H1 (cell line): ENCODE results near the gene SLC7A11. TPM values are rescaled to one million over a fixed set of nuclear protein-coding genes. Genes with fewer than 3 reads are reported as not detected.

Experiments
- CTCF ChIA-PET: fragments of 300-600 bp; sonication (Branson Sonifier 250); formaldehyde crosslinking; loops from one replicate; lab custom pipeline; 2021; ENCODE audit not compliant: partially characterized antibody; lab: Charles Lee
- POLR2A ChIA-PET: fragments of 300-600 bp; sonication (Branson Sonifier 250); formaldehyde crosslinking; loops from one replicate; lab custom pipeline; 2021; ENCODE audit warnings: inconsistent platforms; ENCODE audit not compliant: partially characterized antibody; lab: Charles Lee
- DNase-seq, 2 experiments: peaks; one replicate each; pipeline versions ENCODE4 v3.0.0 to v3.0.0-alpha.2; 2010 to 2022; ENCODE audit warnings: low spot score in 2 of 2, low read depth in 1 of 2, mixed read lengths in 1 of 2
- FAIRE-seq: peaks from 2 replicates; lab custom pipeline; 2011; peaks lifted over from hg19 to GRCh38; lab: Jason Lieb, UNC
- H2AFZ ChIP-seq: 2 replicates; pipeline ENCODE4 v1.8.1; 2012; ENCODE audit warnings: low read length, inconsistent platforms
- H2AK5ac ChIP-seq: 2 replicates; pipeline ENCODE4 v1.6.1; 2013; ENCODE audit warnings: low read depth, low read length
- H2BK120ac ChIP-seq: replicated peaks from 2 replicates; pipeline ENCODE3; 2013; ENCODE audit warnings: low read depth, low read length, inconsistent platforms
- H2BK12ac ChIP-seq: 2 replicates; pipeline ENCODE4 v1.6.1; 2013; ENCODE audit warnings: low read depth, low read length
- H2BK15ac ChIP-seq: 2 replicates; pipeline ENCODE4 v1.6.1; 2013; ENCODE audit warnings: low read length
- H2BK20ac ChIP-seq: 2 replicates; pipeline ENCODE4 v1.6.1; 2013; ENCODE audit warnings: low read length
- H2BK5ac ChIP-seq: 2 replicates; pipeline ENCODE4 v1.6.1; 2013; ENCODE audit warnings: low read depth, low read length
- H3K14ac ChIP-seq: 2 replicates; pipeline ENCODE4 v1.6.1; 2013; ENCODE audit warnings: inconsistent platforms; ENCODE audit not compliant: insufficient read length
- H3K18ac ChIP-seq: 2 replicates; pipeline ENCODE4 v1.6.1; 2013; ENCODE audit warnings: low read length; ENCODE audit errors: extremely low read depth
- H3K23ac ChIP-seq: 2 replicates; pipeline ENCODE4 v1.6.1; 2013; ENCODE audit warnings: inconsistent platforms; ENCODE audit not compliant: insufficient read length
- H3K23me2 ChIP-seq: 2 replicates; pipeline ENCODE4 v1.6.1; 2013; ENCODE audit warnings: low read depth, low read length
- H3K27ac ChIP-seq: 2 replicates; pipeline ENCODE4 v1.6.1; 2011; ENCODE audit warnings: low read depth, low read length, inconsistent platforms
- H3K27me3 ChIP-seq, 4 experiments: replicated peaks in 1 of 4; 1 replicate in 1 of 4; 2 replicates in 3 of 4; pipeline versions ENCODE4 v1.6.1 to v1.8.1; 2011 to 2013; ENCODE audit warnings: low read length in 3 of 4, mild to moderate bottlenecking in 3 of 4, inconsistent platforms in 2 of 4, mixed read lengths in 2 of 4, moderate library complexity in 1 of 4; ENCODE audit not compliant: control insufficient read depth in 3 of 4, insufficient read depth in 3 of 4; ENCODE audit errors: extremely low read depth in 1 of 4
- H3K36me3 ChIP-seq, 4 experiments: 2 replicates each; pipeline versions ENCODE4 v1.6.1 to v1.8.1; 2011 to 2013; ENCODE audit warnings: mild to moderate bottlenecking in 4 of 4, low read length in 3 of 4, moderate library complexity in 2 of 4, control low read depth in 1 of 4, inconsistent platforms in 1 of 4; ENCODE audit not compliant: insufficient read depth in 4 of 4, control insufficient read depth in 2 of 4
- H3K4ac ChIP-seq: replicated peaks from 2 replicates; pipeline ENCODE3; 2013; ENCODE audit warnings: low read length, low read depth, mixed read lengths, inconsistent platforms; ENCODE audit not compliant: insufficient read length
- H3K4me1 ChIP-seq, 4 experiments: replicated peaks in 1 of 4; 1 replicate in 1 of 4; 2 replicates in 3 of 4; pipeline versions ENCODE4 v1.6.1 to v1.8.1; 2011 to 2013; ENCODE audit warnings: low read length in 3 of 4, inconsistent platforms in 2 of 4, mixed read lengths in 1 of 4; ENCODE audit not compliant: insufficient read depth in 4 of 4, control insufficient read depth in 3 of 4
- H3K4me2 ChIP-seq, 2 experiments: 2 replicates each; pipeline versions ENCODE4 v1.6.1 to v1.8.1; 2011 to 2013; ENCODE audit warnings: low read depth in 2 of 2, low read length in 2 of 2, control low read depth in 1 of 2, inconsistent platforms in 1 of 2, mild to moderate bottlenecking in 1 of 2; ENCODE audit not compliant: insufficient read depth in 1 of 2
- H3K4me3 ChIP-seq, 4 experiments: fragments of 200-600, 300-600 bp in 1 of 4; sonication (generic), shearing (Covaris generic), sonication (Bioruptor Twin) in 1 of 4; 2 replicates each; pipeline versions ENCODE4 v1.5.1 to v1.8.1; 2011 to 2016; ENCODE audit warnings: low read length in 4 of 4, low read depth in 3 of 4, control low read depth in 2 of 4, inconsistent platforms in 2 of 4, mild to moderate bottlenecking in 2 of 4, mixed read lengths in 1 of 4, moderate library complexity in 1 of 4; ENCODE audit not compliant: insufficient read depth in 2 of 4; ENCODE audit errors: extremely low read depth in 1 of 4
- H3K56ac ChIP-seq: replicated peaks from 2 replicates; pipeline ENCODE3; 2013; ENCODE audit warnings: low read depth, mild to moderate bottlenecking, mixed read lengths, low read length, inconsistent platforms; ENCODE audit not compliant: insufficient read length
- H3K79me1 ChIP-seq: 2 replicates; pipeline ENCODE4 v1.6.1; 2013; ENCODE audit warnings: low read depth, low read length, control low read depth
- H3K79me2 ChIP-seq, 2 experiments: 2 replicates each; pipeline versions ENCODE4 v1.6.1 to v1.8.1; 2012 to 2013; ENCODE audit warnings: low read length in 2 of 2, mild to moderate bottlenecking in 2 of 2, inconsistent platforms in 1 of 2; ENCODE audit not compliant: insufficient read depth in 2 of 2, control insufficient read depth in 1 of 2
- H3K9ac ChIP-seq, 4 experiments: replicated peaks in 1 of 4; 1 replicate in 1 of 4; 2 replicates in 3 of 4; pipeline versions ENCODE4 v1.6.1 to v1.8.1; 2011 to 2013; ENCODE audit warnings: low read depth in 3 of 4, low read length in 3 of 4, control low read depth in 2 of 4, mild to moderate bottlenecking in 2 of 4, moderate library complexity in 2 of 4, inconsistent platforms in 1 of 4; ENCODE audit errors: extremely low read depth in 1 of 4
- H3K9me3 ChIP-seq, 2 experiments: 2 replicates each; pipeline versions ENCODE4 v1.6.1 to v1.8.1; 2012 to 2013; ENCODE audit warnings: mild to moderate bottlenecking in 2 of 2, moderate library complexity in 2 of 2, control low read depth in 1 of 2, inconsistent platforms in 1 of 2, low read depth in 1 of 2, low read length in 1 of 2, mixed read lengths in 1 of 2; ENCODE audit not compliant: insufficient read depth in 2 of 2
- H4K20me1 ChIP-seq, 2 experiments: replicated peaks in 1 of 2; 2 replicates each; pipeline versions ENCODE3 to v1.8.1; 2011 to 2013; ENCODE audit warnings: inconsistent platforms in 2 of 2, low read length in 2 of 2, mild to moderate bottlenecking in 1 of 2; ENCODE audit not compliant: insufficient read depth in 2 of 2, control insufficient read depth in 1 of 2
- H4K5ac ChIP-seq: 2 replicates; pipeline ENCODE4 v1.6.1; 2013; ENCODE audit warnings: low read length, low read depth, mixed read lengths, inconsistent platforms; ENCODE audit not compliant: insufficient read length
- H4K8ac ChIP-seq: 2 replicates; pipeline ENCODE4 v1.8.0; 2013; ENCODE audit warnings: mild to moderate bottlenecking, moderate library complexity, low read length, inconsistent platforms; ENCODE audit not compliant: insufficient read depth; ENCODE audit errors: extremely low read depth
- H4K91ac ChIP-seq: replicated peaks from 2 replicates; pipeline ENCODE3; 2013; ENCODE audit warnings: low read length, mixed read lengths, inconsistent platforms; ENCODE audit not compliant: insufficient read length
- BCL11A ChIP-seq, 2 experiments: IDR thresholded peaks; one replicate each; pipeline ENCODE4 v1.6.1; 2011; ENCODE audit warnings: low read depth in 2 of 2, low read length in 2 of 2, mild to moderate bottlenecking in 2 of 2
- CREB1 ChIP-seq: IDR thresholded peaks from 2 replicates; pipeline ENCODE4 v1.6.1; 2012; ENCODE audit warnings: inconsistent platforms
- KDM1A ChIP-seq: fragments of 200-600, 300-600 bp; sonication (generic); IDR thresholded peaks from 2 replicates; pipeline ENCODE4 v1.7.1; 2016; ENCODE audit warnings: mild to moderate bottlenecking, low read length, borderline replicate concordance
- KDM5A ChIP-seq: fragments of 200-600 bp; IDR thresholded peaks from 2 replicates; pipeline ENCODE4 v1.7.1; 2012; ENCODE audit warnings: mild to moderate bottlenecking, low read length, inconsistent platforms, mixed read lengths
- MAFK ChIP-seq: IDR thresholded peaks from 2 replicates; pipeline ENCODE4 v1.6.1; 2012; ENCODE audit warnings: low read depth, mild to moderate bottlenecking, improper control_type of control experiment, low read length
- PHF8 ChIP-seq: fragments of 200-600 bp; sonication (generic); conservative IDR thresholded peaks from 2 replicates; pipeline ENCODE4 v1.7.1; 2012; ENCODE audit warnings: low read depth, mild to moderate bottlenecking, inconsistent platforms, low read length, moderate library complexity
- POLR2A ChIP-seq, 2 experiments: IDR thresholded peaks; 1 replicate in 1 of 2; 2 replicates in 1 of 2; pipeline ENCODE4 v1.6.1; 2011; ENCODE audit warnings: low read depth in 2 of 2, low read length in 2 of 2, mild to moderate bottlenecking in 2 of 2; ENCODE audit errors: control extremely low read depth in 1 of 2
- RAD21 ChIP-seq, 2 experiments: IDR thresholded peaks in 1 of 2; conservative IDR thresholded peaks in 1 of 2; 2 replicates each; pipeline ENCODE4 v1.6.1; 2011; ENCODE audit warnings: low read depth in 2 of 2, low read length in 2 of 2, improper control_type of control experiment in 1 of 2, inconsistent platforms in 1 of 2, mild to moderate bottlenecking in 1 of 2, moderate library complexity in 1 of 2
- SIRT6 ChIP-seq: IDR thresholded peaks from one replicate; pipeline ENCODE4 v1.7.1; 2012; ENCODE audit warnings: low read length, inconsistent platforms
- SRF ChIP-seq: IDR thresholded peaks from 2 replicates; pipeline ENCODE4 v1.6.1; 2011; ENCODE audit warnings: mild to moderate bottlenecking, low read depth, low read length, moderate library complexity
- TEAD4 ChIP-seq: IDR thresholded peaks from 2 replicates; pipeline ENCODE4 v1.6.1; 2012; ENCODE audit warnings: low read depth, low read length, inconsistent platforms, mixed read lengths
- WGBS, 2 experiments: shearing (Covaris generic) in 1 of 2; methylation state at CpG; one replicate each; pipeline versions ENCODE4 v1.1.6 to v1.1.7; 2013 to 2015; ENCODE audit warnings: low lambda C conversion rate in 2 of 2, mixed read lengths in 2 of 2, inconsistent platforms in 1 of 2, low coverage in 1 of 2, missing lambda C conversion rate in 1 of 2; ENCODE audit not compliant: insufficient replicate concordance in 2 of 2, insufficient coverage in 1 of 2, insufficient read length in 1 of 2; ENCODE audit errors: extremely low coverage in 1 of 2, missing lambda C conversion rate in 1 of 2; 5-methylcytosine and 5-hydroxymethylcytosine counted together
- polyA plus RNA-seq, 7 experiments: library from polyadenylated mRNA; depleted of rRNA in 3 of 7; stranded (reverse) in 5 of 7; unstranded in 2 of 7; fragments of >200 nt in 5 of 7; fragments of 200-250 nt in 2 of 7; gene quantifications; 1 replicate in 5 of 7; 2 replicates in 1 of 7; 4 replicates in 1 of 7; pipeline versions ENCODE4 v1.2.1 to v1.2.3, GENCODE V29; 2011 to 2013; ENCODE audit warnings: missing spikeins in 2 of 7, mixed read lengths in 2 of 7
- total RNA-seq: library from RNA; stranded (reverse); fragmentation: NEBNext Ultra II Directional; extraction: Animal tissue kit (Norgen Biotek cat#: 25700); gene quantifications from 2 replicates; pipeline ENCODE4 v1.2.1, GENCODE V29; 2021
- TF ChIP-seq, protein P1 (sequence below): IDR thresholded peaks from 2 replicates; pipeline ENCODE4 v1.6.1; 2011; ENCODE audit warnings: low read depth, mild to moderate bottlenecking, low read length; ENCODE audit not compliant: insufficient read depth
- TF ChIP-seq, protein P2 (sequence below): IDR thresholded peaks from 2 replicates; pipeline ENCODE4 v1.6.1; 2012; ENCODE audit warnings: low read length, inconsistent platforms

The SLC7A11 gene
- total and polyA plus RNA-seq, 2 of the 8 experiments (the other 6 are each of a cell fraction or from before 2014, with no cell fraction given) = 6.6 to 17.0 TPM

DNA sequence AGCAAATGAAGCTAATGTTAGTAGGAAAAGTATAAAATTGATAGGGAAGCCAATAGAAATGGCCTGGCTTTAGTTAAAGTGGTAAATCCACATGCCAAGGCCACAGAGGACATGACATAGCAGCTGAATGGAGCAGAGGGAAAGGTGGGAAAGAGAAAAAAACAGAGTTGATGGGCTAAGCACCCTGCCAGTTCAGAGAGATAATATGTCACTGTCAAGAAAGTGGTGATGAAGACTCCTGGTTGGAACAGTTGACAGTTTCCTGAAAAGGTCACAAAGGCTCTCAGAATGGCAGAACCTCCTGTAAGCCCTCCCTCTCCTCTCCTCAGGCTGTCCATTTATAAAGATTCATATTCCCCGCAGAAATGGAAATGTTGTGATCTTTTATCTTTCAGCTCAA, 48.2 kb downstream of the SLC7A11 start:
- Histone ChIP-seq H4K91ac (no peak overlapping the region), H3K4me2 (no peak overlapping the region), H3K9me3 (no peaks in the 10 kb centered on the region), H2BK15ac (no peak overlapping the region), H3K27me3 (no peaks in the 10 kb centered on the region), H3K56ac (no peak overlapping the region), H4K8ac (no peak overlapping the region), H2BK12ac (no peak overlapping the region), H3K14ac (no peak overlapping the region), H3K27ac (no peak overlapping the region), H3K23me2 (no peaks in the 10 kb centered on the region), H3K23ac (no peak overlapping the region), H2BK20ac (no peak overlapping the region), H4K20me1 (no peaks in the 10 kb centered on the region), H2AK5ac (no peak overlapping the region), H3K79me1 (no peaks in the 10 kb centered on the region), H3K9ac (no peak overlapping the region), H3K79me2 (peaks cover 0 to 3% of the 10 kb centered on the region in 2 experiments; a peak in 1 of 4 replicates), H4K5ac (no peak overlapping the region), H3K4ac (no peak overlapping the region), H3K4me1 (no peaks in the 10 kb centered on the region; a peak in 1 of 7 replicates), H2BK120ac (no peak overlapping the region), H3K36me3 (no peaks in the 10 kb centered on the region), H3K18ac (no peak overlapping the region), H2AFZ (no peak overlapping the region), H3K4me3 (no peak overlapping the region), H2BK5ac (no peak overlapping the region)
- POLR2A ChIA-PET = interaction anchor here (1.3 kb wide), 1 partner anchor 48 kb away, joined by 4 read pairs; the partner anchor contains the start of gene SLC7A11
- CTCF ChIA-PET = interaction anchor here (0.8 to 1.3 kb wide), 3 partner anchors 78 to 374 kb away, joined by 3 to 4 read pairs (median 3); no protein-coding TSS in a partner anchor
- FAIRE-seq (no peak), DNase-seq (no peak)
- WGBS, 2 experiments = 93% methylated on average over 1 of the region's 1 CpG; no CpG with 5 or more reads in 1 of the 2 experiments
- no peak for TF ChIP-seq SRF
- TF ChIP-seq, protein P1, sequence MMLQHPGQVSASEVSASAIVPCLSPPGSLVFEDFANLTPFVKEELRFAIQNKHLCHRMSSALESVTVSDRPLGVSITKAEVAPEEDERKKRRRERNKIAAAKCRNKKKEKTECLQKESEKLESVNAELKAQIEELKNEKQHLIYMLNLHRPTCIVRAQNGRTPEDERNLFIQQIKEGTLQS = no peak
- TF ChIP-seq, protein P2, sequence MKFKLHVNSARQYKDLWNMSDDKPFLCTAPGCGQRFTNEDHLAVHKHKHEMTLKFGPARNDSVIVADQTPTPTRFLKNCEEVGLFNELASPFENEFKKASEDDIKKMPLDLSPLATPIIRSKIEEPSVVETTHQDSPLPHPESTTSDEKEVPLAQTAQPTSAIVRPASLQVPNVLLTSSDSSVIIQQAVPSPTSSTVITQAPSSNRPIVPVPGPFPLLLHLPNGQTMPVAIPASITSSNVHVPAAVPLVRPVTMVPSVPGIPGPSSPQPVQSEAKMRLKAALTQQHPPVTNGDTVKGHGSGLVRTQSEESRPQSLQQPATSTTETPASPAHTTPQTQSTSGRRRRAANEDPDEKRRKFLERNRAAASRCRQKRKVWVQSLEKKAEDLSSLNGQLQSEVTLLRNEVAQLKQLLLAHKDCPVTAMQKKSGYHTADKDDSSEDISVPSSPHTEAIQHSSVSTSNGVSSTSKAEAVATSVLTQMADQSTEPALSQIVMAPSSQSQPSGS = no peak
- no peak for TF ChIP-seq MAFK
- no peak for TF ChIP-seq KDM5A
- no peak for TF ChIP-seq CREB1
- TF ChIP-seq PHF8 = no peak
- TF ChIP-seq BCL11A (IDR thresholded peaks at IDR 0.05; ENCODE audit: low read depth in 2 of 2, low read length in 2 of 2) = no peak
- no peak for TF ChIP-seq TEAD4
- no peak for TF ChIP-seq SIRT6
- TF ChIP-seq POLR2A (IDR thresholded peaks at IDR 0.05; ENCODE audit: control extremely low read depth in 1 of 2, low read depth in 2 of 2, low read length in 2 of 2) = no peak
- no peak for TF ChIP-seq RAD21 (IDR thresholded peaks at IDR 0.05 in 1 of 2, conservative IDR thresholded peaks at IDR 0.05 in 1 of 2; ENCODE audit: low read depth in 2 of 2, low read length in 2 of 2)
- TF ChIP-seq KDM1A = no peak
